Mucosa of gallbladder (tissue), 1 donor: ENCODE measurements around the gene MN1. TPM values are rescaled to one million over a fixed set of nuclear protein-coding genes. Genes with fewer than 3 reads are reported as not detected.

Source experiments
- DNase-seq: peaks from one replicate; pipeline ENCODE4 v3.0.0-alpha.2; 2020; ENCODE audit warnings: low spot score
- total RNA-seq: library from RNA; stranded (reverse); gene quantifications from one replicate; pipeline ENCODE4 v1.2.1, GENCODE V29; 2021
- donor health status: DM: no; HTN: no; CAD: no.

MN1 gene
- total RNA-seq, 1 donor from 2014 or later = 17.7 TPM

GRCh38 chr22:27716074-27716473 is 85.5 kb downstream of the MN1 start:
- DNase-seq = no peak

GRCh38 chr22:27715106-27715505 is 86.5 kb downstream of the MN1 start:
- DNase-seq = no peak

GRCh38 chr22:27714068-27714467 is 87.5 kb downstream of the MN1 start:
- no peak for DNase-seq

GRCh38 chr22:27713461-27713860 is 88.1 kb downstream of the MN1 start:
- no peak for DNase-seq

GRCh38 chr22:27711756-27712155 is 89.8 kb downstream of the MN1 start:
- no peak for DNase-seq

GRCh38 chr22:27711012-27711411 is 90.5 kb downstream of the MN1 start:
- no peak for DNase-seq

GRCh38 chr22:27709919-27710675 is 91.5 kb downstream of the MN1 start:
- no peak for DNase-seq

GRCh38 chr22:27706489-27706888 is 95.1 kb downstream of the MN1 start:
- no peak for DNase-seq

- DNase-seq = no peak
Observed at GRCh38 chr22:27705408-27706080, 96.0 kb downstream of the MN1 start.

GRCh38 chr22:27704581-27704980 is 97.0 kb downstream of the MN1 start:
- DNase-seq = no peak

GRCh38 chr22:27699383-27700019 is 102.1 kb downstream of the MN1 start:
- no peak for DNase-seq

- no peak for DNase-seq
Observed at GRCh38 chr22:27698813-27699212, 102.7 kb downstream of the MN1 start.

Other genes starting within 250 kb of the MN1 start
- 80.9 TPM for gene PITPNB, start 117.5 kb upstream of the MN1 start, total RNA-seq